ENCODE measurements around the gene KLK5.
"Not testable (repeated sequence)": the region's sequence is repeated elsewhere in the genome, so short reads cannot be mapped to it uniquely, and the experiment has no call there.

The KLK5 gene

DNA sequence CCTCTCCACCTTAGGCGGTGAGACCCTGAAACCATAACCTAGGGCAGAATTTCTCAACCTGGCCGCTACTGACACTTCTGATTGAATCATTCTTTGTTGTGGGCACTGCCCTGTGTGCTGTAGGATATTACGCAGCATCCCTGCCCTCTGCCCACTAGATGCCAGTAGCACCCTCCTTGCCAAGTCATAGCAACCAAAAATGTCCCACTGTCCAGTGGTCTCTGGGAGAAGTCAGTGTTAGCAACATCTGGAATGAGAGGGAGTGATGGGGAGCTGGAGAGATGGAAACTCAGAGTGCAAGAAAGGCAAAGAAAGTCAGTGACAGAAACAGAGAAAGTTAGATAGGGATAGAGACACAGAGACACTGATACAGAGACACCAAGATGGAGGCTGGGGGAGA lies 55.2 kb downstream of the KLK5 start:
- H3K4me3 ChIP-seq (ENCODE audit: low read length): no peak overlapping the region; the same call in 1 of the 2 replicates
- no peak for TF ChIP-seq ZNF274 (IDR thresholded peaks at IDR 0.05; ENCODE audit: low read depth, low read length)

DNA sequence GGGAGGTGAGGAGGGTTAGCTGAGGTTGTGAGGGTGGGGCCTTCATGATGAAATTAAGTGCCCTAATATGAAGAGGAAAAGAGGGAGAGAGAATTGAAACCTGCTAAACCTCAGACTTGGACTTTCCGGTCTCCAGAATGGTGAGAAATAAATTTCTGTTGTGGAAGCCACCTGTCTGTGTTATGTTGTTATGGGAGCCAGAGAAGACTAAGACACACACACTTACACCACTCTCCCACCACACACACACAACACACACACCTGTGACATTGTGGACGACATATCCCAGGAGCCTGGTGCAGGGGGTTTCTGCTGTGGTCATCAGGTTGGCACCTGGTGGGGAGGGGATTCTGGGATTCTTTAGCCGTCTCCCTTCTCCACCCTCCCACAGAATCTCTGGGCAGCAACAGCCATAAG lies 55.6 kb downstream of the KLK5 start:
- no peak for TF ChIP-seq ZNF274 (IDR thresholded peaks at IDR 0.05; ENCODE audit: low read depth, low read length)
- H3K4me3 ChIP-seq (ENCODE audit: low read length): peak overlapping the region; percentile 30; the same call in 1 of the 2 replicates

DNA sequence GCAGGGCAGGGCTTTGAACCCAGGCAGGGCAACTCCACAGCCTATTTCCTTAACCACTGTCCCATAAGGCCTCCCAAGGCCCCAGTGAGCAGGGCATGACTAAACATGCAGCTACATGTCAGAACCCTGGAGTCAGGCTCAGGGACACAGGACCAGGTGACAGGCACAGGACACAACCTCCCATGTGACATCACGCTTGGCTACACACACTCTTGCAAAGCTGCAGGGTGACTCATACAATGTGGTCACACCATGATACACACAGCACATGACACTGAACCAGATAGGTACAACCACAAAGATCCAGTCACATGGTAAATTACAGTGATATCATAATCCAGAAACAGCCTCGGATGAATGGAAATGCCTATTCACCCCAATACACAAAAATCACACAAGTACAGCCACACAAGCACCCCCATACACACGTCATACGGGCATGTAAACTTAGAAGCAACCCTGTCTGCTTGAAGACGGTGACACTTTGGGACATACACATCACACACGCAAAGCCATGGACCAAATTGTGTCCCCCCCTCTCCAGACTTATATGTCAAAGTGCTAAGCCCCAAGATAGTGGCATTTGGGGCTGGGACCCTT lies 56.1 kb downstream of the KLK5 start:
- H3K4me3 ChIP-seq (ENCODE audit: low read length): peak overlapping the region; percentile 30; the same call in 1 of the 2 replicates
- TF ChIP-seq ZNF274 (IDR thresholded peaks at IDR 0.05; ENCODE audit: low read depth, low read length): no peak

DNA sequence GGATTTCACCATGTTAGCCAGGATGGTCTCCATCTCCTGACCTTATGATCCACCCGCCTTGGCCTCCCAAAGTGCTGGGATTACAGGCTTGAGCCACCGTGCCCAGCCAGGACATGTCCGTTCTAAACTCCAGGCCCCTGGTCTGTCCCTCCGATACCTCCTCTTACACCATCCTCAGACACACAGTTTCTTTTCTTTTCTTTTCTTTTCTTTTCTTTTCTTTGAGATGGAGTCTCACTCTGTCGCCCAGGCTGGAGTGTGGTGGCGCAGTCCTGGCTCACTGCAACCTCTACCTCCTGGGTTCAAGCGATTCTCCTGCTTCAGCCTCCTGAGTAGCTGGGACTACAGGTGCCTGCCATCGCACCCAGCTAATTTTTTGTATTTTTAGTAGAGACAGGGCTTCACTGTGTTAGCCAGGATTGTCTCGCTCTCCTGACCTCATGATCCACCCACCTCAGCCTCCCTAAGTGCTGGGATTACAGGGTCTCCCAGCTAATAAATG lies 56.7 kb downstream of the KLK5 start:
- not testable (repeated sequence) for H3K4me3 ChIP-seq (ENCODE audit: low read length)

DNA sequence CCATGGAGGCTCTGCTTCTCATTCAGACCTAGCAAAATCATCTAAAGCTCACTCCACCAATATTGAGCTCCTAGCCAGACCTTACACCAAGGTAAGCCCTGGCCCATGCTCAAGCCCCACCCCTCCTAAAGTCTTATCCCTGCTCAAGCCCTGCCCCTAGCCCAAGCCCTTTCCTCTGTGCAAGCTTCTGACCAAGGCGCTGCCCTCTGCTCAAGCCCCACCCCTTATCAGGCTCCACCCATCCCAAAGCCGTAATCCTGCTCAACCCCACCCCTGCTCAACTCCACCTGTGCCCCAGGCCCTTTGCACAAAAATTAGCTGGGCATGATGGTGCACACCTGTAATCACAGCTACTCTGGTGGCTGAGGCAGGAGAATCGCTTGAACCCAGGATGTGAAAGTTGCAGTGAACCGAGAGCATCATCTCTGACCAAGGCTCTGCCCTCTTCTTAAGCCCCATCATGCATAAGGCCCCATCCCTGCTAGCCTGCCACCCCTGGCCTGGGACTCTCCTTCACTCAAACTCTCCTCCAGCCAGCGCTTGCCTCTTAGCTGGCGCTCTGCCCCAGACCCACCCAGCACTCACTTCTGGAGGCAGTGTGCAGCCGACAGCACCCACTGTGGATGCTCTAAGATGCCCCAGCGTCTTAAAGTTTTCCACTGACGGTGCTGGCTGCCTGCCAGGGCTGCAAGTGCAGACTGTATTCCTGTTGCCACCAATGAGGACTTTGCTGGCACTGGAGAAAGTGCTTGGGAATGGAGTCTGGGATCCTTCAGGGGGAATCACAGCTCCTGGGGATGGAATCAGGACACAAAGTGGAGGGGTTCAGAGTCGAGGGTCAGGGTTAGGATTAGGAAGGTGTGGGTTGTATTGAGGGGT lies 58.1 kb downstream of the KLK5 start:
- H3K4me3 ChIP-seq (ENCODE audit: low read length): no peak overlapping the region
- TF ChIP-seq ZNF274 (IDR thresholded peaks at IDR 0.05; ENCODE audit: low read depth, low read length): no peak

Measured in GM08714 (cell line).